Adrenal gland (tissue), 5 donors: ENCODE data around the gene ELL2.

Source experiments
- POLR2A ChIP-seq, 2 donors: fragments of 450-650 bp; IDR thresholded peaks; one replicate each; pipeline ENCODE4 v1.6.1; 2017; ENCODE audit warnings: antibody characterized with exemption in 2 of 2, mild to moderate bottlenecking in 2 of 2, moderate library complexity in 1 of 2
- TF ChIP-seq, protein P1 (sequence below), 6 experiments: fragments of 450-650 bp in 4 of 6; fragments of 200-600 bp in 2 of 6; sonication (generic) in 1 of 6; IDR thresholded peaks; 1 replicate in 5 of 6; 2 replicates in 1 of 6; pipeline versions ENCODE4 v1.5.1 to v1.8.0; 2016 to 2021; ENCODE audit warnings: antibody characterized with exemption in 6 of 6, mild to moderate bottlenecking in 2 of 6, moderate library complexity in 1 of 6
- donor health status: DM: no; HTN: no; CAD: no.

DNA sequence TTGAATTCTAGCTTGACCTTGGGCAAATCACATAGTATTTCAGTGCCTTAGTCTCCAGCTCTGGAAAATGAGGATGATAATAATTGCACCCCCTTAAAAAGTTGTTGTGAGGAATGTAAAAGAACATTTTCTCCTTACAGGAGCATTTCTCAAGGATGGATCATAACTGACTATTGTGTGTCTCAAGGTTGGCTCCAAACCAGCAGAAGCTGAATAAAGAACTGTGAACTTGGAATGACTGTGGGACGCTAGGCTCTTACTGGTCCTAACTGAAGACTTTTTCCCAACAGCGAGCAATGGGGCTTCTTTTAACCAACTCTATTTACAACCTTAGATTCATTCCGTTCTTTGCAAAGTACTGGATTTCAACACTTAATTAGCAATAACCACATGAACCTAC, 113.0 kb downstream of the ELL2 start:
- TF ChIP-seq, protein P1, sequence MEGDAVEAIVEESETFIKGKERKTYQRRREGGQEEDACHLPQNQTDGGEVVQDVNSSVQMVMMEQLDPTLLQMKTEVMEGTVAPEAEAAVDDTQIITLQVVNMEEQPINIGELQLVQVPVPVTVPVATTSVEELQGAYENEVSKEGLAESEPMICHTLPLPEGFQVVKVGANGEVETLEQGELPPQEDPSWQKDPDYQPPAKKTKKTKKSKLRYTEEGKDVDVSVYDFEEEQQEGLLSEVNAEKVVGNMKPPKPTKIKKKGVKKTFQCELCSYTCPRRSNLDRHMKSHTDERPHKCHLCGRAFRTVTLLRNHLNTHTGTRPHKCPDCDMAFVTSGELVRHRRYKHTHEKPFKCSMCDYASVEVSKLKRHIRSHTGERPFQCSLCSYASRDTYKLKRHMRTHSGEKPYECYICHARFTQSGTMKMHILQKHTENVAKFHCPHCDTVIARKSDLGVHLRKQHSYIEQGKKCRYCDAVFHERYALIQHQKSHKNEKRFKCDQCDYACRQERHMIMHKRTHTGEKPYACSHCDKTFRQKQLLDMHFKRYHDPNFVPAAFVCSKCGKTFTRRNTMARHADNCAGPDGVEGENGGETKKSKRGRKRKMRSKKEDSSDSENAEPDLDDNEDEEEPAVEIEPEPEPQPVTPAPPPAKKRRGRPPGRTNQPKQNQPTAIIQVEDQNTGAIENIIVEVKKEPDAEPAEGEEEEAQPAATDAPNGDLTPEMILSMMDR (IDR thresholded peaks at IDR 0.05): no peak
- no peak for TF ChIP-seq POLR2A (IDR thresholded peaks at IDR 0.05)
